ENCODE data around the gene GABBR2. TPM values are rescaled to one million over a fixed set of nuclear protein-coding genes. Genes with fewer than 3 reads are reported as not detected.
A peak's percentile ranks its signal among the peaks of the same experiment; 100 is the strongest.

The GABBR2 gene
- polyA plus RNA-seq, 1 donor, result 0.69 TPM

GRCh38 chr9:98374385-98375051 lies 334.2 kb downstream of the GABBR2 start:
- no CpG with 5 or more reads among the region's 10 CpGs for WGBS (ENCODE audit: insufficient coverage, low lambda C conversion rate)
- H3K27ac ChIP-seq (ENCODE audit: low read length), result peak overlapping the region; percentile 95
- H3K9me3 ChIP-seq (ENCODE audit: control insufficient read depth, low read depth, low read length), result no peaks in the 10 kb centered on the region
- no peak overlapping the region for H3K4me3 ChIP-seq (ENCODE audit: low read length)
- H3K36me3 ChIP-seq (ENCODE audit: control insufficient read depth, insufficient read depth, low read length), result no peaks in the 10 kb centered on the region
- peaks cover 64% of the 10 kb centered on the region for H3K4me1 ChIP-seq (ENCODE audit: control insufficient read depth, insufficient read depth, low read length)
- DNase-seq, result peak; percentile 99 to 100
- H3K27me3 ChIP-seq (ENCODE audit: control insufficient read depth, insufficient read depth, low read length), result no peaks in the 10 kb centered on the region

- Histone ChIP-seq H3K4me1 (ENCODE audit: control insufficient read depth, insufficient read depth, low read length) (peaks cover 56% of the 10 kb centered on the region), H3K4me3 (ENCODE audit: low read length) (no peak overlapping the region), H3K9me3 (ENCODE audit: control insufficient read depth, low read depth, low read length) (no peaks in the 10 kb centered on the region), H3K27me3 (ENCODE audit: control insufficient read depth, insufficient read depth, low read length) (no peaks in the 10 kb centered on the region), H3K27ac (ENCODE audit: low read length) (peak overlapping the region; percentile 83), H3K36me3 (ENCODE audit: control insufficient read depth, insufficient read depth, low read length) (no peaks in the 10 kb centered on the region)
- peak in 1 of 2 donors; percentile 10 for DNase-seq
Measured at GRCh38 chr9:98373609-98374008, 335.1 kb downstream of the GABBR2 start.

GRCh38 chr9:98372077-98372836 lies 336.5 kb downstream of the GABBR2 start:
- no peak overlapping the region for H3K4me3 ChIP-seq (ENCODE audit: low read length)
- no peaks in the 10 kb centered on the region for H3K36me3 ChIP-seq (ENCODE audit: control insufficient read depth, insufficient read depth, low read length)
- DNase-seq, result peak in 1 of 2 donors; percentile 14
- no peaks in the 10 kb centered on the region for H3K27me3 ChIP-seq (ENCODE audit: control insufficient read depth, insufficient read depth, low read length)
- no peaks in the 10 kb centered on the region for H3K9me3 ChIP-seq (ENCODE audit: control insufficient read depth, low read depth, low read length)
- H3K27ac ChIP-seq (ENCODE audit: low read length), result no peak overlapping the region
- 0% methylated on average over 1 of the region's 7 CpGs for WGBS (ENCODE audit: insufficient coverage, low lambda C conversion rate)
- peaks cover 43% of the 10 kb centered on the region for H3K4me1 ChIP-seq (ENCODE audit: control insufficient read depth, insufficient read depth, low read length)

- Histone ChIP-seq H3K36me3 (ENCODE audit: control insufficient read depth, insufficient read depth, low read length) (no peaks in the 10 kb centered on the region), H3K4me1 (ENCODE audit: control insufficient read depth, insufficient read depth, low read length) (peaks cover 29% of the 10 kb centered on the region), H3K4me3 (ENCODE audit: low read length) (no peak overlapping the region), H3K9me3 (ENCODE audit: control insufficient read depth, low read depth, low read length) (no peaks in the 10 kb centered on the region), H3K27ac (ENCODE audit: low read length) (no peak overlapping the region), H3K27me3 (ENCODE audit: control insufficient read depth, insufficient read depth, low read length) (no peaks in the 10 kb centered on the region)
- DNase-seq, result no peak
- no CpG with 5 or more reads among the region's 4 CpGs for WGBS (ENCODE audit: insufficient coverage, low lambda C conversion rate)
Measured at GRCh38 chr9:98370976-98371315, 337.8 kb downstream of the GABBR2 start.

- H3K36me3 ChIP-seq (ENCODE audit: control insufficient read depth, insufficient read depth, low read length), result no peaks in the 10 kb centered on the region
- H3K9me3 ChIP-seq (ENCODE audit: control insufficient read depth, low read depth, low read length), result peaks cover 2% of the 10 kb centered on the region
- no peak overlapping the region for H3K4me3 ChIP-seq (ENCODE audit: low read length)
- H3K27me3 ChIP-seq (ENCODE audit: control insufficient read depth, insufficient read depth, low read length), result no peaks in the 10 kb centered on the region
- no peak for DNase-seq
- H3K27ac ChIP-seq (ENCODE audit: low read length), result no peak overlapping the region
- 90% methylated on average over 5 of the region's 9 CpGs for WGBS (ENCODE audit: insufficient coverage, low lambda C conversion rate)
- peaks cover 24% of the 10 kb centered on the region for H3K4me1 ChIP-seq (ENCODE audit: control insufficient read depth, insufficient read depth, low read length)
Measured at GRCh38 chr9:98370300-98370975, 338.3 kb downstream of the GABBR2 start.

GRCh38 chr9:98369896-98370295 lies 338.8 kb downstream of the GABBR2 start:
- Histone ChIP-seq H3K4me3 (ENCODE audit: low read length) (no peak overlapping the region), H3K27me3 (ENCODE audit: control insufficient read depth, insufficient read depth, low read length) (no peaks in the 10 kb centered on the region), H3K27ac (ENCODE audit: low read length) (no peak overlapping the region), H3K9me3 (ENCODE audit: control insufficient read depth, low read depth, low read length) (peaks cover 3% of the 10 kb centered on the region), H3K4me1 (ENCODE audit: control insufficient read depth, insufficient read depth, low read length) (peaks cover 19% of the 10 kb centered on the region), H3K36me3 (ENCODE audit: control insufficient read depth, insufficient read depth, low read length) (no peaks in the 10 kb centered on the region)
- no CpG with 5 or more reads among the region's 2 CpGs for WGBS (ENCODE audit: insufficient coverage, low lambda C conversion rate)
- no peak for DNase-seq

GRCh38 chr9:98369471-98369870 lies 339.3 kb downstream of the GABBR2 start:
- no peak overlapping the region for H3K4me3 ChIP-seq (ENCODE audit: low read length)
- H3K27me3 ChIP-seq (ENCODE audit: control insufficient read depth, insufficient read depth, low read length), result no peaks in the 10 kb centered on the region
- no CpG with 5 or more reads among the region's 2 CpGs for WGBS (ENCODE audit: insufficient coverage, low lambda C conversion rate)
- H3K4me1 ChIP-seq (ENCODE audit: control insufficient read depth, insufficient read depth, low read length), result peaks cover 17% of the 10 kb centered on the region
- no peak overlapping the region for H3K27ac ChIP-seq (ENCODE audit: low read length)
- no peaks in the 10 kb centered on the region for H3K36me3 ChIP-seq (ENCODE audit: control insufficient read depth, insufficient read depth, low read length)
- no peak for DNase-seq
- peaks cover 3% of the 10 kb centered on the region for H3K9me3 ChIP-seq (ENCODE audit: control insufficient read depth, low read depth, low read length)

- no peak for DNase-seq
- Histone ChIP-seq H3K36me3 (ENCODE audit: control insufficient read depth, insufficient read depth, low read length) (no peaks in the 10 kb centered on the region), H3K4me1 (ENCODE audit: control insufficient read depth, insufficient read depth, low read length) (peaks cover 15% of the 10 kb centered on the region), H3K27me3 (ENCODE audit: control insufficient read depth, insufficient read depth, low read length) (no peaks in the 10 kb centered on the region), H3K9me3 (ENCODE audit: control insufficient read depth, low read depth, low read length) (peaks cover 3% of the 10 kb centered on the region), H3K27ac (ENCODE audit: low read length) (no peak overlapping the region), H3K4me3 (ENCODE audit: low read length) (no peak overlapping the region)
- no CpG with 5 or more reads among the region's 6 CpGs for WGBS (ENCODE audit: insufficient coverage, low lambda C conversion rate)
Measured at GRCh38 chr9:98369066-98369425, 339.7 kb downstream of the GABBR2 start.

- H3K4me1 ChIP-seq (ENCODE audit: control insufficient read depth, insufficient read depth, low read length), result peaks cover 9% of the 10 kb centered on the region
- peaks cover 3% of the 10 kb centered on the region for H3K9me3 ChIP-seq (ENCODE audit: control insufficient read depth, low read depth, low read length)
- H3K27me3 ChIP-seq (ENCODE audit: control insufficient read depth, insufficient read depth, low read length), result no peaks in the 10 kb centered on the region
- DNase-seq, result no peak
- H3K4me3 ChIP-seq (ENCODE audit: low read length), result no peak overlapping the region
- no CpG with 5 or more reads among the region's 9 CpGs for WGBS (ENCODE audit: insufficient coverage, low lambda C conversion rate)
- H3K27ac ChIP-seq (ENCODE audit: low read length), result no peak overlapping the region
- no peaks in the 10 kb centered on the region for H3K36me3 ChIP-seq (ENCODE audit: control insufficient read depth, insufficient read depth, low read length)
Measured at GRCh38 chr9:98368366-98369065, 340.2 kb downstream of the GABBR2 start.

GRCh38 chr9:98367923-98368322 lies 340.8 kb downstream of the GABBR2 start:
- WGBS (ENCODE audit: insufficient coverage, low lambda C conversion rate), result no CpG with 5 or more reads among the region's 5 CpGs
- peaks cover 3% of the 10 kb centered on the region for H3K9me3 ChIP-seq (ENCODE audit: control insufficient read depth, low read depth, low read length)
- H3K36me3 ChIP-seq (ENCODE audit: control insufficient read depth, insufficient read depth, low read length), result no peaks in the 10 kb centered on the region
- H3K4me1 ChIP-seq (ENCODE audit: control insufficient read depth, insufficient read depth, low read length), result peaks cover 6% of the 10 kb centered on the region
- no peaks in the 10 kb centered on the region for H3K27me3 ChIP-seq (ENCODE audit: control insufficient read depth, insufficient read depth, low read length)
- H3K4me3 ChIP-seq (ENCODE audit: low read length), result no peak overlapping the region
- H3K27ac ChIP-seq (ENCODE audit: low read length), result no peak overlapping the region
- DNase-seq, result no peak
